GM19328 (cell line): Measurements from ENCODE around the gene RTL9.
"Not testable (repeated sequence)": the region's sequence is repeated elsewhere in the genome, so short reads cannot be mapped to it uniquely, and the experiment has no call there.

Experiments
- ATAC-seq: cut with Tn5 transposase; IDR thresholded peaks from one replicate; pipeline ENCODE4 v1.9.1; 2021; ENCODE audit warnings: mild to moderate bottlenecking, moderate library complexity; ENCODE audit not compliant: unreplicated experiment

The RTL9 gene

GRCh38 chrX:110358548-110358947 is at the start of gene RTL9:
RTL9 (plus strand) TSS chrX:110358848; CDS start chrX:110450618, 91,770 bp downstream.
- no peak for ATAC-seq

GRCh38 chrX:110310000-110310790 is 48.5 kb upstream of the RTL9 start:
- ATAC-seq: no peak

GRCh38 chrX:110310896-110311295 is 47.8 kb upstream of the RTL9 start:
- ATAC-seq: peak; percentile 66

GRCh38 chrX:110311437-110312230 is 47.0 kb upstream of the RTL9 start:
- ATAC-seq: no peak

- ATAC-seq: no peak
Measured at GRCh38 chrX:110315551-110315950, 43.1 kb upstream of the RTL9 start.

- ATAC-seq: no peak
Measured at GRCh38 chrX:110316351-110317060, 42.1 kb upstream of the RTL9 start.

- ATAC-seq: peak; percentile 16
Measured at GRCh38 chrX:110317061-110317819, 41.4 kb upstream of the RTL9 start.

GRCh38 chrX:110317820-110318663 is 40.6 kb upstream of the RTL9 start, which contains the start of gene AMMECR1:
AMMECR1 (minus strand) TSS chrX:110318085; CDS start chrX:110318071, 14 bp downstream.
- peak; percentile 68 for ATAC-seq

- ATAC-seq: no peak
Measured at GRCh38 chrX:110318664-110318968, 40.0 kb upstream of the RTL9 start.

GRCh38 chrX:110320381-110320987 is 38.2 kb upstream of the RTL9 start:
- no peak for ATAC-seq

- no peak for ATAC-seq
Measured at GRCh38 chrX:110321081-110321480, 37.6 kb upstream of the RTL9 start.

GRCh38 chrX:110321670-110322069 is 37.0 kb upstream of the RTL9 start:
- no peak for ATAC-seq

GRCh38 chrX:110322603-110323002 is 36.0 kb upstream of the RTL9 start:
- ATAC-seq: no peak

GRCh38 chrX:110326712-110327111 is 31.9 kb upstream of the RTL9 start:
- ATAC-seq: no peak

- ATAC-seq: no peak
Measured at GRCh38 chrX:110327336-110327735, 31.3 kb upstream of the RTL9 start.

- ATAC-seq: not testable (repeated sequence)
Measured at GRCh38 chrX:110328613-110329012, 30.0 kb upstream of the RTL9 start.

GRCh38 chrX:110331444-110332030 is 27.1 kb upstream of the RTL9 start:
- no peak for ATAC-seq

GRCh38 chrX:110333458-110333857 is 25.2 kb upstream of the RTL9 start:
- ATAC-seq: not testable (repeated sequence)

- no peak for ATAC-seq
Measured at GRCh38 chrX:110338935-110339334, 19.7 kb upstream of the RTL9 start.
